ENCODE results near the gene KDM4C.

The KDM4C gene

GRCh38 chr9:7067169-7067568, 309.4 kb downstream of the KDM4C start:
- no peak for FAIRE-seq

GRCh38 chr9:7071916-7072315, 314.1 kb downstream of the KDM4C start:
- FAIRE-seq, result no peak

GRCh38 chr9:7073706-7074105, 315.9 kb downstream of the KDM4C start:
- no peak for FAIRE-seq

GRCh38 chr9:7075154-7075553, 317.4 kb downstream of the KDM4C start:
- FAIRE-seq, result no peak

- no peak for FAIRE-seq
Observed at GRCh38 chr9:7079051-7079450, 321.3 kb downstream of the KDM4C start.

GRCh38 chr9:7081065-7081600, 323.4 kb downstream of the KDM4C start:
- no peak for FAIRE-seq

- FAIRE-seq, result no peak
Observed at GRCh38 chr9:7083192-7083591, 325.4 kb downstream of the KDM4C start.

- no peak for FAIRE-seq
Observed at GRCh38 chr9:7085357-7085756, 327.6 kb downstream of the KDM4C start.

GRCh38 chr9:7086389-7086788, 328.6 kb downstream of the KDM4C start:
- FAIRE-seq, result no peak

- FAIRE-seq, result no peak
Observed at GRCh38 chr9:7088611-7089010, 330.8 kb downstream of the KDM4C start.

GRCh38 chr9:7089406-7090193, 331.8 kb downstream of the KDM4C start:
- no peak for FAIRE-seq

- FAIRE-seq, result no peak
Observed at GRCh38 chr9:7093040-7093439, 335.3 kb downstream of the KDM4C start.

GRCh38 chr9:7094052-7094451, 336.3 kb downstream of the KDM4C start:
- FAIRE-seq, result peak; percentile 19

GRCh38 chr9:7094576-7094975, 336.8 kb downstream of the KDM4C start:
- FAIRE-seq, result no peak

GRCh38 chr9:7095058-7095457, 337.3 kb downstream of the KDM4C start:
- FAIRE-seq, result no peak

GRCh38 chr9:7097040-7097715, 339.4 kb downstream of the KDM4C start:
- FAIRE-seq, result no peak

- FAIRE-seq, result no peak
Observed at GRCh38 chr9:7097785-7098752, 340.3 kb downstream of the KDM4C start.

- no peak for FAIRE-seq
Observed at GRCh38 chr9:7103367-7103766, 345.6 kb downstream of the KDM4C start.

GRCh38 chr9:7103771-7104170, 346.0 kb downstream of the KDM4C start:
- no peak for FAIRE-seq

GRCh38 chr9:7104625-7105024, 346.9 kb downstream of the KDM4C start:
- no peak for FAIRE-seq

- no peak for FAIRE-seq
Observed at GRCh38 chr9:7105095-7105494, 347.3 kb downstream of the KDM4C start.

GRCh38 chr9:7108936-7109335, 351.2 kb downstream of the KDM4C start:
- no peak for FAIRE-seq

- no peak for FAIRE-seq
Observed at GRCh38 chr9:7111413-7111812, 353.6 kb downstream of the KDM4C start.

All from A204.1 (cell line).